COLO829 (cell line): ENCODE results near the gene OOSP4A.
A peak's percentile ranks its signal among the peaks of the same experiment; 100 is the strongest.

Source experiments
- DNase-seq: peaks from one replicate; pipeline ENCODE4 v3.0.0; 2012; ENCODE audit warnings: low spot score

The OOSP4A gene

GRCh38 chr11:59963733-59964132 is at the start of gene OOSP4A:
TSS of gene OOSP4A (plus strand) at chr11:59964033. CDS start at chr11:59964033, 0 bp downstream.
- no peak for DNase-seq

DNA sequence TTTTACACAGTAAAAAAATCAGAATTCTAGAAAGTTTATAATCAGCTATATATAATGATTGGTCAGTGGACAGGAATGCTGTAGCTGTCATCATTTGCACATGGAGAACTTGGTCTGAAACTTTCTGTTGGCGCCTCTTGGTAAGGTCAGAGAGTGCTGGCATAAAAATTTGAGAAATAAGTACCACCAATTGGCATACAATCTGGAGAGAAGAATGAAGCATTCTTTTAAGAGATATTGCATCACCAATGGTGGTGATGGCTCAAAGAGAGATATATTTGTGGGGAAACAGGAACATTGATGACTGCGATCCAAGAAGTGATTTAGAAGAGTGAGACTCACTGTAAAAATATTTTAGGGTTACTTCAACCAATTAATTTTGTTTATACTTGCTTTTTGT is 45.4 kb upstream of the OOSP4A start:
- no peak for DNase-seq

DNA sequence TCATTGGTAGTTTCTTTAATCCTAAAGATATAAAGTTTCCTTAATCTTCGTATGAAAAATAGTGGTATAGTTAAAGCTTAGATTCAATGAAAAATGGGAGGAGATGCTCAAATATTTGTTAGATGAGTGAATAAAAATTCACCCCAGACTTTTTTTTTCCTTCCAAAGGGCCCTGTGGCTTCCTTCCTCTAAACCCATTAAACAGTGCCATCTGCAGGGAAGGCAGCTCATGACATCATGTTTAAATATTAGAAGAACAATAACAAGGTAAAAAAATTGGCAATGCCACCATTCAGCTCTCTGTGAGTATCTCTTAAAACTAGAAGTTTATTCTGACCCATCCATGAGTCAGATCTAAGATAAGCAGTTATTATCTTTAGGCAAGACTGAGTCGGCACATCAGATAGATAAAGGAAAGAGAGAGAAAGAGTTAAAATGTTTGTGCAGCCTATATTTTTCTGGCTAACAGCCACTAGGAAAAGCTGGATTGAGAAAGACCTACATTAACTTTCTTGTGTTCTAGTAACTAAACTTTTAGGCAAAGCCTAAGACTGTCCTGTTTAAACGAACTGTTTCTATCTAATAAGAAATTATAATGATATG is 44.7 kb upstream of the OOSP4A start:
- peak; percentile 54 for DNase-seq

- no peak for DNase-seq
These were observed 40.0 kb upstream of the OOSP4A start for GRCh38 chr11:59923813-59924212.

- no peak for DNase-seq
These were observed 32.1 kb upstream of the OOSP4A start for GRCh38 chr11:59931688-59932087.

- DNase-seq = no peak
These were observed 25.7 kb upstream of the OOSP4A start, which contains the start of gene OOSP1 for GRCh38 chr11:59938132-59938531. TSS of gene OOSP1 (plus strand) at chr11:59938432. CDS start at chr11:59938455, 23 bp downstream.

DNA sequence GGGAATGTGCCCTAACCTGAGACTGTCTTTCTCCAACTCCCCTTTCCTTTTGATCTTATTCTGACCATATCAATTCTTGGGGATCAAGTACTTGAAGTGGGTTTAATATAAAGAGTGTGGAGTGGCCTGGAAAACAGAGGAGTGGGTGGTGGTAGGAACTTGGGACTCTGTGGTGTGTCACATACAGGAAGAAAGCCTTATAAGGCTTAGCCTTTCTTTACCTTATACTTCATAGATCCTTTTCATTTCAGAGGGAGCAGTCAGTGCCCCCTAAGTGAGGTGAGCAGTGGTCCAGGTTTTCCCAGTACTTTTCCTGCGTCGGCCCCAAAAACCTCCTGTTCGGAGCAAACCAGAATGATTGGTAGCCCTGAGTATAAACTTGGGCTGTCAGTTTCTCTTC is 25.1 kb upstream of the OOSP4A start:
- DNase-seq = no peak

DNA sequence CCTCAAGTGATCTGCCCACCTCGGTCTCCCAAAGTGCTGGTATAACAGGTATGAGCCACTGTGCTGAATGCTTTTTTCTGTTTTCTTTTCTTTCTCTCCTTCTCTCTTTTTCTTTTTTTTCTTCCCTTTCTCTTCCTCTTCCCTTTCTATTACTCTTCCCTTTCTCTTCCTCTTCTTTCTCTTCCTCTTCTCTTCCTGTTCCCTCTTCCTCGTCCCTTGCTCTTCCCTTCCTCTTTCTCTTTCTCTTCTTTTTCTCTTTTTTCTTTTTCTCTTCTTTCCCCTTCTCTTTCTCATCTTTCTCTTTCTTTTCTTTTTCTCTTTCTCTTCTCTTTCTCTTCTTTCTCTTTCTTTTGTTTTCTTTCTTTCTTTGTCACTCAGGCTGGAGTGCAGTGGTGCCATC is 24.4 kb upstream of the OOSP4A start:
- no peak for DNase-seq

DNA sequence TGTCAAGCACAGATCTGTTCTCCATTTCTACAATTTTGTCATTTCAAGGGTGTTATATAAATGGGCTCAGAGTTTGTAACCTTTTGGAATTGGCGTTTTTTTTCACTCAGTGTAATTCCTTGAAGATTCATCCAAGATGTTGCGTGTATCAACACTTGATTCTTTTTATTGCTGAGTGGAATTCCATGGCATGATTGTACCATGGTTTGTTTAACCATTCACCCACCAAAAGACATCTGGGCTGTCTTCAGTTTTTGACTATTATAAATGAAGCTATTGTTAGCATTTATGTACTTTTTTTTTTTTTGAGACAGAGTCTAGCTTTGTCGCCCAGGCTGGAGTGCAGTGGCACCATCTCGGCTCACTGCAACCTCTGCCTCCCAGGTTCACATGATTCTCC is 22.7 kb upstream of the OOSP4A start:
- peak; percentile 13 for DNase-seq

DNA sequence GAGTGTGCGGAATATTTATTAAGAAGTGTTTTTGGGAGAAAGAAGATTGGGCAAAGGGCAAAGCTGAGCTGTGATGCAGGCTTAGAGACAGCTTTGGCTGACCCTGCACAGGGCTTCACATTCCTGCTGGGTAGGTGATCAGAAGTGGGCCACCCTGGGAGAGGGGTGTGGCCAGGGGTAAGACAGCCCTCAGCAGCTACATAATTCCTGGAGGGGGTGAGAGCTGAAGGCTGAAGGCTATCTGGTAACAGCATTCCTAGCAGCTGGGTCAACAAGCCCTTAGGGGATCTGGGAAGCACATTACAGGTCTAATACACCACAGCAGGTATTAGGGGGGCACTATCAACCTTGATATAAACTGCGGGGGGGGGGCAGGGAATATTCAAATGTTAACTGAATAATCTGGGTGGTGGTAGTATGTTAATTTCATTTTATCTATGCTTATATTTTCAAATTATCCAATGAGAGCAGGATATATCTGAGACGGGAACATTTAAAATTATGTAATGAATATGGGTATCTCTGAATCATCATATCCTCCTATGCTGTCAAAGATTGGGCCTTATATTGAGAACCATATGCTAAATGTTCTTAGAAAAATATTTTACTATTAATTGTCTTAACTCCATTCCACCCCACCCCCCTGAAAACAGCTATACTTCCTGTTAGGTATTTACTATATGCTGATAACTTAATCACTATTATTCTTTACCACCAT is 19.7 kb upstream of the OOSP4A start:
- DNase-seq = no peak

GRCh38 chr11:59944720-59945119 is 19.1 kb upstream of the OOSP4A start:
- peak; percentile 6 for DNase-seq

DNA sequence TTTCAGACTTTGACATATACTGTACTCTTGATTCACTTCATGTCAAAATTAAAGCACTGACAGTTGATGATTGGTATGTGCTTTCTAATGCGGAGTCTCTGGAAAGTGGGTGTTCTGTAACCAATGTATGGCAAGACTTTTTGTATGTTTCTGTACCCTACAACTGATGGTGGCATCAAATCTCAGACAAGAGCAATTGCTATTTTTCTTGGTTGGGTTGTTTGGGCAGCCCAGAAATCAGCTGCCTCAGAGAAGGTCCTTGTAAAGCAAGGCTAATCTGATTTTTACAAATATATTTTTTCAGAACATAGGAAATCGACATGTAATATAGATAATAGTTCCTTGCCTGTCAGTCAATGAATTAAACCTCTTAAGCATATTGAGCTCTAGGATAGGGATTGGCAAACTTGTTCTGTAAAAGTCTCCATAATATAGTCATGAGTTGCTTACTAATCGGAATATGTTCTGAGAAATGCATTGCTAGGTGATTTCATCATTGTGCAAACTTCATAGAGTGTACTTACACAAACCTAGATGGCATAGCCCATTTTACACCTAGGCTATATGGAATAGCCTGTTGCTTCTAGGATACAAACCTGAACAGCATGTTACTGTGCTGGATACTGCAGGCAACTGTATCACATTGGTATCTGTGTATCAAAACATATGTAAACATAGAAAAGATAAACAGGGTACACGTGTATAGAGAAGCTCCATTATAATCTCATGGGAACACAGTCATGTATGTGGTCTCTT is 10.2 kb upstream of the OOSP4A start:
- no peak for DNase-seq

DNA sequence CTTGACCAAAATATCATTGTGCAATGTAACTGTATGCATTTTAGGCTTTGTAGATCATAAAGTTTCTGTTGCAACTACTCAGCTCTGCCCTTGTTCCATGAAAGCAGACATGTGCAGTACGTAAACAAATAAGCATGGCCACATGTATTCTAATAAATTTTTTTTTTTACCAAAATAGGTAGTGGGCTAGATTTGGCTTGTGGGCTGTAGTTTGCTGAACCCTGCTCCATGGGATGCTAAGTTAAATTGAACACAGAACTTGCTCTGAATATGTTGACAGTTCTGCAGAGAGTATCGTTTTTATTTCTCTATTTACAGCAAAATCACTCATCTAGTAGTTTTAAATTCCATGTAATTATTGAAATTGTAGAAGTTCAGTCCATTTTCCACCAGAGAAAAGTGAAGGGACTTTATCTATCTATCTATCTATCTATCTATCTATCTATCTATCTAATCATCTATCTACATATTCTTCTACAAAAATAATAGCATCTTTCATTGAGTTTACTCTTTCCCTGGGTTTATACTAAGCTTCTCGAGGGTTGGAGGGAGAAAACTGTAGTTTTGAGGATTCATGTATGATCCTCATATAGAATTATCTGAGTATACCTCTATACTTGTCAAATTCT is 9.5 kb upstream of the OOSP4A start:
- DNase-seq = no peak

- DNase-seq = peak; percentile 8
These were observed 6.7 kb upstream of the OOSP4A start for GRCh38 chr11:59957094-59957493.

DNA sequence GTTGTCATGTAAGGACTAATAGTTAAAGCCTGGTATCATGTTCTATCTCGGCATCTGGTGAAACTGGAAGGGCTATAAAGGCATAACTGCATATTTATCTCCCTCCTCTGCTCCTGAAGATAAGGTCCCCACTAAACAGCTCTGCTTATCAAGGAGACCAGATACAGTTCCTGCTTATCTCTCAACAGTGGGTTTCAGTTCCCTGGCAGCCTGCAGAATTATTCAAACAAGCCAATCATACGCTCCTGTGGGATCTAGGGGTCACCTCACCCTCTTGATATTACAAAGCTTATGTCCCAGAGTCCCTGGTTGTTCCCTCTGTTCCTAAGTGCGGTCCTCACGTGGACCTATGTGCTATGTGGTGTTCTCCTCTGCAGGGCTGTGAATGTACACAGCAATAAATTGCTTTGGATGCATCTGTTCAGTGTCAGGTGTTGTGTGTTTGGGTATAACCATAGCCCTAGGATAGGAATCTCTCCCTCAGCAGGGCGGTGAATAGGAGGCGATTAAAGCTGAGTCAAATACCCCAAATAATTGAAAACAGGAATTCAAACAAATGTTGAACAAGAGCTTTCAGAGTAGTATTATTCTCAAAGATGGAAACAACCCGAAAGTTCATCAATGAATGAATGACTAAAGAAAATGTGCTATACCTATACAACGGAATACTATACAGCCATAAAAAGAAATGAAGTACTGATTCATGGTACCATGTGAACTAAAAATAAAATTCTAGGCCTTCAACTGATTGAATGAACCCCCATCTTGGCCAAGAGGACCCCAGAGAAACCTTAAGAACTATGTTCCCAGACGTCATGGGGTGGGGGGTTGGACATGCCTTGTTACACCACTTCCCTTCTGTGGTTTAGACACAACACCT is 3.1 kb upstream of the OOSP4A start:
- DNase-seq = no peak

DNA sequence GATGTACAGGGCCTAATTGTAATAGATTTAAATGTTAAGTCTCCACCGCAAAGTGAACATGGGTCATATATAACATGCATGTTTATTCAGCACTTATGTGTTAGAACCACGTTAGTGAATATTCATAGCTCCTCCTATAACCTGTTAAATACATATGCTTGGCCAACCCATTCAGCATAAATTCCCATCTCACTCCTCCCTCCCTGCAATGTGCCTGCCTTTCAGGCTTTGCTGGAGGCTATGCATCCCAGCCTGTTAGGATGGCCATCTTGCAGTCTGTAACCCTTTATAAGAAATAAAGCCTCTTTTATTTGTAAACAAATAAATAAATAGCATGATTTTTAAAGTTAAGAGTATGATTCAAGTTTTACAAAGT is 1.7 kb upstream of the OOSP4A start:
- DNase-seq = no peak

GRCh38 chr11:59965424-59965823 is 1.6 kb downstream of the OOSP4A start:
- no peak for DNase-seq

DNA sequence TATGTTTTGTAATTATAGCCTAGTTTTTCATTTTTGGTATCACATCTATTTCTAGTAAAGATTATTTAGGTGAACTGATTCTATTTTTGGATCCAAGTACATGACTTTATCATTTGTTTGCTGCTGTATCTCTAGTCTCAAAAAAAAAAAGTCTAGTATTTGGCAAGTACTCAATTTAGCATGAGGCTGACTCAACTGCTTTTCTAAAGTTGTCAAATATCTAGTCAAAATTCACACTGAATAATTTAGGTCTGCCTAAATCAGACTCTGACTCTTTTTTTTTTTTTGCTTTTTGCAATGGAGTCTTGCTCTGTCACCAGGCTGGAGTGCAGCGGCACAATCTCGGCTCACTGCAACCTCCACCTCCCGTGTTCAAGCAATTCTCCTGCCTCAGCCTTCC is 2.4 kb downstream of the OOSP4A start:
- DNase-seq = no peak

- DNase-seq = no peak
These were observed 4.0 kb downstream of the OOSP4A start for GRCh38 chr11:59967677-59968394.

GRCh38 chr11:59968395-59968783 is 4.6 kb downstream of the OOSP4A start:
- DNase-seq = no peak

DNA sequence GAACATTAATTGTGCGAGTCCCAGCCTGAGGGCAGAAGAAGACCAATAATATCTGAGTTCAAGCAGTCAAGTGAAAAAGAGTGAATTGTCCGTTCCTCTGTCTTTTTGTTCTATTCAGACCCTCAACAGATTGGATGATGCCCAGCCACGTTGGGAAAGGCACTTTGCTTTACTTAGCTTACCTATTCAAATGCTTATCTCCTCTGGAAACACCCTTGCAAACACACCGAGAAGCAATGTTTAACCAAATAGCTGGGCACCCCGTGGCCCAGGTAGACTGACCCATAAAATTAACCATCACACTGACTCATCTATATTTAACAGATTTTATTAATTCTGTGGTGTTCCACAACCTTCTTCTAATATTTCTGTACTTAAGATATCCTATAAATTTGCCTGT is 9.3 kb downstream of the OOSP4A start:
- no peak for DNase-seq
